GM18520 (cell line): Measurements from ENCODE around the gene FXYD6.
"Not testable (repeated sequence)": the region's sequence is repeated elsewhere in the genome, so short reads cannot be mapped to it uniquely, and the experiment has no call there.

Source experiments
- ATAC-seq: cut with Tn5 transposase; IDR thresholded peaks from one replicate; pipeline ENCODE4 v1.9.1; 2021; ENCODE audit not compliant: unreplicated experiment

Gene FXYD6

DNA sequence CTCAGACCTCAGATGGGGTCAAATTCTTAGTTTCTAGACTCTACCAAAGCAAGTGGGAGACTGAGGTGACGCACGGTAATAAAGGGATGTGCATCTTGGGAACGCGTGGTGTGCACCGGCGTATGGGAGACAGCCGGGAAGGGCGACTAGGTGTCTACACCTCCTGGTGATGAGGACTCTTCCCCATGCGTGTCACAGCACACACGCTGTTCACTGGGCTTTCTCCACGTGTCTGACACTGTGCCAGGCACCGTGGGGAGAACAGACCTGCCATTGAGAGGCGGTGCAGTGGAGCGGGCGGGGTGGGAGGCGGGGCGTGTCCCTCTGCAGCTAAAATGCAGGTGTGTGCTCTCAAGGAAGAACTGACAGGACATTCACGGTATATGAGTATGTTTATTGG lies 5.3 kb downstream of the FXYD6 start:
- ATAC-seq: no peak

DNA sequence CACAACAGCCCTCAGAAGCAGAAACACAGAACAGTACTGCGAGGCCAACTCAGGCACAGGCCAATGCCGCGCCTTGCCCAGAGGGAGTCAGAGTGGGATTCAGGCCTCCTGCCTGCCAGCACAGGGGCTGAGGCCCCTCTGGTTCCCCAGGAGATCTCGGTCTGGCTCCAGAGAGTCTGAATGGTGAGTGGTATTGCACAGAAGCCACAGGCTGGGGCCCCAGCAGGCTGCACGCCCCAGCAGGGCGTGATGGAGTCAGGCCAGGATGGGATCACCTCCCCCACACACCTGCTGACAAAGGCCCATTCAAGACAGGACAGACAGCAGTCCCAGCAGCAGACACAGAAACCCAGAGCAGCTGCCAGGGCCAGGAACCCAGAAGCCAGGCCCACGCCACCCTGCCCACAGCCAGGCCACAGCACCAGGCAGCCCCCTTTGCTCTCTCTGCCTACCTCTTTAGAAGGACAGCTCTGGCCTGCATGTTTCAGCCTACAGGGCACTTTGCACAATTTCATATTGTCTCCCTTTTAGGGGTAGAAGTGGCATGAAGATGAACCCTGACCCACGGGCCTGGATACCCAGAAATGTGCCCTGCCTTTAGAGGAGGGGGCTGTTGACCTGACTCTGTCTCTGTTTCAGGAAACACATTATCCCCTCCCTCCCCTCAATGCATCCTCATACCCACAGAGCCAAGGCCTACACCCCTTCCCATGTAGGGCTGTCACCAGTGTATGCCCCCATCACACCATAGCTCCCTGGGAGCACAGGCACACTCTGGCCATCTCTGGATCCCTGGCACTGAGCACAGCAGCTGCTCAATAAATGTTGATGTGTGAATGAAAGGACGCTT lies 6.1 kb downstream of the FXYD6 start:
- ATAC-seq: no peak

DNA sequence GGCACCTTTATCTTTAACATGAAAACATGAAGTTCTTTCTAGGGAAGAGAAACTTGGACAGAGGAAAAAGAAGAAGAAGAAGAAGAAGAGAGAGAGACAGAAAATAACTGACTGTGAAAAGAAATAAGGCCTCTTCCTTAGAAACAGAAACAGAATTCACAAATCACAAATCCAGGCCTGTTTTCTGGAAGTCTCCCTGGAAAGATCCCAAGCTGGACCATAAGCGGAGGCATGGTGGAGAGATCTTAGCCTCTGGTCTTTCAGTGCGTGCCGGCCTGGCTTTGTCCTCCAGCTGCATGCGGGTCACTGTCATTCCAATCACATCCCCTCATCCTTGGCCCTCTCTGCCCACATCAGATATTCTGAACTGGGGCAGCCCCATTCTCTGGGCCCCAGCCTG lies 6.9 kb downstream of the FXYD6 start:
- no peak for ATAC-seq

DNA sequence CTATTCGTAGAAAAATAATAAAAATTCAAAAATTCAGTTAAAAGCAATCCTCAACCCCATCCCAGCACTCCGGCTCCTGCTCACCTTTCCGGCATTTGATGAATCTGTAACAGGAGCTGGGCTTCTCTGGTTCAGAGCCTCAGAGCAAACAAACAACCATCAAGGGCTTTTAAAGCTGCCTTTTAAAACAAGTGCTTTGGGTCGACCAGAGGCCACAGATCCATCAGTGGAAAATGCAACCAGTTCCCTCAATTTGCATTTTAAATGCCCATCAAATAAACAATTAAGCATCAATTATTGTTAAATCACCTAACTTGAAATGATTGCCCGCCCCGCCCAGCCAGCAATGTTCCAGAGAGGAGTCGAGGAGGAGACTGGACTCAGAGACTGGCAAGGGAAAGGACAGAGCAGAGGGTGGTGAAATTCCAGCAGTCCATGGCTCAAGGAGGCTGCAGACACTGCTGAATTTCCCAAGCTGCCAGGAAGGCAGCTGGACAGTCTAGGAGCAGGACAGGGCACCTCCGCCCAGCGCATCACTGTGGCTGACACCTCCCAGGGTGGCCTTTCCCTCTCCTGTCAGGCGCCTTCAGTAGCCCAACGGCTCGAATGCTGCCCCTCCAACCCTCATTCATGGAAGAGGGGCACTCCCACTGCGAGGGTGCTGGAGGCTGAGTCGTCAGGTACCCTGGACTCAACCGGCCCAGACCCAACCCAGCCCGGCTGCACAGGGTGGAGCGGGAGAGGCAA lies 7.5 kb downstream of the FXYD6 start:
- no peak for ATAC-seq

DNA sequence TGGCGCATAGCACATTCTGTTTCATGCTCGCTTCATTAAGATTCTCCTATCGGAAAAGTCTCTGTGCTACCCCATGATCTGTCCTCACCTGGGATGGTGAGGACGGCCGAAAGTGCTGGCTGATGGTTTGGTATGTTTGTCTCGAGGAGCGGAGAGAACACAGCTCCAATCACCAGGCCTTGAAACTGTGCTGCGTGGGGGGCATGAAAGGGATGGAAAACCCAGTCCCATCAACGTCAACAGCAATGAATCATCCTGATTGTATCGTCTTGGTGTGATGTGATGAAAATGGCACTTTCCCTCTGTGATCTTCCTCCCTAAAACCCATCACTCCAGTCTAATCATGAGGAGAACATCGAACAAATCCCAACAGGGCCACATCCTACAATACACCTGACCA lies 8.4 kb downstream of the FXYD6 start:
- ATAC-seq: no peak

DNA sequence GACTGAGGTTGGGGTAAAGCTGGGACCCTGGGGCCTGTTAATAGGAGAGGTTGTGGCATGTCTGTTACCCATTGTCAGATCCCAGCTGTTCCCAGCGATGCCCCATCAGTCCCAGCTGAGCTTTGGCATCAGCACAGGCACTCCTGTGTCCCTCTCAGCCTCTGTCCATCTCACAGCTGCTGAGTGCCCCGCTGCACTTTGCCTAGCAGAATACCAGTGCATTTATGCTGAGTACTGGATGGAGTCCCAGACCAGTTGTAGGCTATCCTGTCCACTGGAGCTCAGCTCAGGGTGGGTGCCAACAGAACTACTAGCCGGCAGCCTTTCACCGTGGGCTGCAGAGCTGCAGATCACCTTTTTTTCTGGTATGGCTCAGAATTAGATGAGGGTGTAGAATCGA lies 9.9 kb downstream of the FXYD6 start:
- no peak for ATAC-seq

DNA sequence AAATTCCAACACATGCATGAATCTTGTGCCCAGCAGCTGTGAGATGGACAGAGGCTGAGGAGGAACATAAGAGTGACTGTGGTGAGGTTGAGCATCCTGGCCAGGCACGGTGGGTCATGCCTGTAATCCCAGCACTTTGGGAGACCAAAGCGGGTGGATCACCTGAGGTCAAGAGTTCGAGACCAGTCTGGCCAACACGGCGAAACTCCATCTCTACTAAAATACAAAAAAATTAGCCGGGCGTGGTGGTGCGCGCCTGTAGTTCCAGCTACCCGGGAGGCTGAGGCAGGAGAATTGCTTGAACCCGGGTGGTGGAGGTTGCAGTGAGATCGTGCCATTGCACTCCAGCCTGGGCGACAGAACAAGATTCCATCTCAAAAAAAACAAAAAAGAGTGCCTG lies 10.9 kb downstream of the FXYD6 start:
- ATAC-seq: not testable (repeated sequence)

DNA sequence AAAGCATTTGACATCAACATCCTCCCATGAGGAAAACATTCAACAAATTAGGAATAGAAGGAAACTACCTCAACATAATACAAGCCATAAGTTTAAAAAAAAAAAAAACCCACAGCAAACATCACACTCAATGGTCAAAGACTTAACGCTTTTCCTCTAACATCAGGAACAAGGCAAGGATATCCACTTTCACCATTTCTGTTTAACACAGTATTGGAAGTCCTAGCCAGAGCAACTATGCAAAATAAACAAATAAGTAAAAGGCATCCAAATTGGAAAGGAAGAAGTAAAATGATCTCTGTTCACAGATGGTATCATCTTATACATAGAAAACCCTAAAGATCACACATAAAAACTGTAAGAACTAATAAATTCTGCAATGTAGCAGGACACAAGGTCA lies 13.1 kb downstream of the FXYD6 start:
- ATAC-seq: no peak

DNA sequence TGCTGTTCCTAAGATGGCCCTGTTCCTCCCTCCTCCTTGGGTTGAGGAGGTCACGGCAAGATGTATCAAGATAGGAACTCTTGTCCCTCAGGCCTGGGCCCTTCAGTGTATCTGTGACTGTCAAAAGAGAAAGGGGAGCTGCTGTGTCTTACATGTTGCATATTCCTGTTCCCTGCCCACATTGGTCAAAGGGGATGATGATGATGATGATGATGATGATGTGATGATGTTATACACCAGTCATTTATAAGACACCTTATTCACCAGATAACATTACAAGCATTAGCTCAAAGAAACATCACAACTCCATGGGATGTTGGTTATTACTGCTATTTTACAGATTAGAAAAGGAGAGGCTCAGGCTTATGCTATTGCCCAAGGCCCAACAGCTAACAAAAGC lies 13.7 kb downstream of the FXYD6 start:
- no peak for ATAC-seq

DNA sequence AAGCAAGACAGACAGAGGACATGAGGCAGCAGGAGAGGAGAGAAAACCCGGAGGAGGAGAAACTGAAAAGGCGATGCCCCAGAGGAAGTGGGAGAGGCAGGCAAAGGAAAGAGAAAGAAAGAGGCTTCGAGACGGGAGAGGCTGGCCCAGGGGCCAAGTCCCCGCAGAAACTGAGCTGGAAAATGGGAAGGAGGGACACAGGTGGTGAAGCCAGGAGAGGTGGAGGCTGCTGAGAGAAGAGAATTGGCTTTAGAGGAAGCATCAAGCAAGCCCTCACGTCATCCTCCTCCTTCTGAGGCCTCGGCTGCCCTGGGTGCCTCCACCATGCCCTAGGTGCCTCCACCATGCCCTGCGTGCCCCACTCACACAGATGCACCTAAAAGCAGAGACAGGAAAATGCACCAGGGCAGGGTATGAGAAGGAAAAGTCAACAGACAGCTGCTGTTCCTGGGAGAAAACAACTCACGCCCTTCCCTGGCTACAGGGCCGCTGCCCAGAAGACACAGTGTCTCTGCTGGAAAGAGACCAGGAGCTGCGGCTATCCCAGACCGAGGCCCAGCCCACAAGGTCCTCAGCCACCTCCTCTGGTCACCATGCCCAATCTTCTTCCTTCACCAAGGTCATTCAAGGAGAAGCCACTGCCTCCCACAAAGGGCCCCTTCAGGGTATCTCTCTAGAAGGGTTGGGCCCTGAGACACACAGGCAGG lies 14.3 kb downstream of the FXYD6 start:
- ATAC-seq: no peak

DNA sequence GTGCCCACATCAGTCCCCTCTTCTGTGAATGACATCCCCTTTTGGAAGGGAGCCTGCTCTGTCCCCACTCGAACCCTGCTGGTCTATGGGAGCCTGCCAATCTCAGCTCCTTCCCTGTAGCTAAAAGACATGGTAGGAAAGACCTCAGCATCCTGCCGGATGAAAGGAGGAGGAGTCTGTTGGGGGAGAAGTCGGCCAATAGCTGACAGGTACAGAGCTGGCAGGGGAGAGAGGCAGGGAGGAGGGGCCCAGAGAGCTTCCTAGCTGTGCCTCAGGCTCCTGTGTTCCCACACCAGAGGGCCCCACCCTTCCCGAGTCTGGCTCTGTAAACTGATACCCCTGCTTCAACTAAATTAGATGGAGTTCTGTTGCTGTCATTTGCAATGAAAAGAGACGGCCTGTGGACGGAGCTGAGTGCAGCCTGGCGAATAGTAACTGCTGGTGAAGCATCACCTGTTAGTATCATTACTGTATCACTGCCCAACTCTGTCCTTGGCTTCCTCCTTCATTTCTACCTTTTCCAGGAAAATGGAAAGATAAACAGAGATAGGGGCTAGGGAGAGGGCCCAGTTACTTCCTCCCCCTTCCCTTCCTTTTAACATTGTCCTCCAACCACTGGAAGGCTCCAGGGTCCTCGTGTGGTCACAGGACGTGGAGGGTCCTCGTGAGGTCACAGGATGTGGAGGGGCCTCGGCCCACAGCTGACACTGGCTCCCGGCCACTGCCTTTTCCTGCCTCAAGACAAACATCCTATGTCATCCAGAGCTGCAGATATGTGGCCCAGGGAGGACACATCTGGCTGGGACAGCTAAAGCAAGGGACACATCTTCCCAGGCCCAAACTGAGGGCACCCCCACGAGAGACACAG lies 15.1 kb downstream of the FXYD6 start:
- ATAC-seq: no peak

DNA sequence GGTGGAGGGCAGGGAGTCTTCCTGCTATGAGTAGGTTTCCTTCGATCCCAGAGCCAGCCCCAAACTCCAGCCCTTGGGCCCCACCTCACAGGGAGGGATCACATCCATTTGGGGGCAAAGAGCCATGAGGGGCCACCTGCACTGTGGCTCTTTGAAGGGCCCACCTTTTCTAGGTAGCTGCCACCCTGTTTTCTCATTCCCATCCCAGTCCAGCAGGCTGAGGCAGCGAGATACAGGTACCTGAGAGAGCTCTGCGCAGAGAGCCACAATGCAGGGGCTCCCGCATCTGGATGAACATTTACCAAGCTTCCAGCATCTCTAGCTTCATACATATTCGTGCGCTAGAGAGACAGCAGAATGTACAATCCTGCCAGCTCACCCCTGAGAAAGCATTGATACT lies 16.3 kb downstream of the FXYD6 start:
- ATAC-seq: no peak

DNA sequence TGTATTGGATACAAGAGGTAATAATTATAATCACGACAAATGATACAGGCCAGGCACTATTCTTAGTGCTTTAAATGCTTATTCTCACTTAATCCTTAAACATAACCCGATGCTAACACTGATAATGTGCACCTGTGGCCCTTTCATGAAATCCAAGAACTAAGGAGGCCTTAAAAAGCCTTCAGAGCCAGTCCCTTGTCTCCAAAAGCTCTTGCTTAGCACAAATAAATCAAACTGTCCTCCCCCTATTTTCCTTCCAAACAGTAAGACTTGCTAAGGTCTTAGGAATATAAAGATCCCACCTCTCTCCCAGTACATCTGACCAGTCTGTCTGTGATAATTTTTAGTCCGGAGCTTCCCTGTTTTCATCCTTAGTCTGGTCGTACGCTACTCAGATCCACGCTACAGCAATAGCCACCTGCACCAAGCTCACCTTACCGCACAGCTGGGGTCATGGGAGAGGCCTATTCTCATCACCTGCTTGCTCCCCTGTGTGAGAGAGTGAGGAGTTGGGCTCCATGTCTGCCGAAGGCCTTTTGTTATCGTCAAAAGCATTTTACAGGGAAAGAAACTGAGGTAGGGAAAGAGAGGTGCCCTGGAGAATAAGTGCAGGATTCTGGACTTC lies 16.9 kb downstream of the FXYD6 start:
- ATAC-seq: no peak

DNA sequence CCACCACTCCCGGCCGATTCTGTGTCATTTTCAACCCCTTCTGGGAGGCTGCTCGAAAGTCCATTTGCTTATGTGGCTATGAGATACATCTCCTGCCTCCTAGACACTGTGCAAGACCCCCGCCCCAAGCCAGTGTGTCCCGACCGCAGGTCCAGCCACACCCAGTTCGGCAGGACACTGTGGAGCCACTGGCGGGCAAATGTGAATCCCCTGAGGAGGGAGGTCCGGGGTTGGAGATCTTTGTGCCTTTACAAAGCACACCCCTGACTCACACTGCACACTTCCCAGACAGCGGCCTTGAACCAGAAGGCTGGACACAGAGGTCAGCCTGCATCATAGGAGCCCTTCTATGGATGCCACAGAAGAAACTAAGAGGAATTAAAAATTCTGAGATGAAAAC lies 17.4 kb downstream of the FXYD6 start:
- ATAC-seq: no peak

DNA sequence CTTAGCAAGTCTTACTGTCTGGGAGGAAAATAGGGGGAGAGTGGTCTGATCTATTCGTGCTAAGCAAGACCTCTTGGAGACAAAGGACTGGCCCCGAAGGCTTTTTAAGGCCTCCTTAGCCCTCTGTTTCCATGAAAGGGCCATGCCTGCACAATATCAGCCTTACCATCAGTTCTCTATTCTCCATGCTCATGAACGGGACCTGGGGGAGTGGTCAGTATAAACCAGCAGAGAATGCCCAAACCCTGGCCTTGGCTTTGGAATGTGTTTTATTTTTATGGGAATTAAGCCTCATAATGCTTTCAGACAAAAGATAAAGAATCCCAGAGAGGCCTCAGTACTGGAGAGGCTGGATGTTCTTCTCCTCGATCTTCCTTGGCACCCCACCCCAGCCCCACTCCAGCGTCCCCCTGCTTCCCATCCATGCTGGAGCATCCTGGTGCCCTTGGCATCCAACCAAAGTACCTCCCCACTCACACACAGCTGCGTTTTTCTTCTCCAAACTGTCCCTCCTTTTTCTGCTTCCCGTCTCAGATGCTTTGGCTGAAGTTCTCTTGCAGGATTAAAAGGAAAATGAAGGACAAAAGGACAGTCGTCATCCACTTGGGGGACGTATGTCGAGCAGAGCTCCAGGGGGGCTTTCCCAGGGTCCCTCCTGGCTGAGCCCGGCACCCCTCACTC lies 18.6 kb downstream of the FXYD6 start:
- ATAC-seq: no peak

DNA sequence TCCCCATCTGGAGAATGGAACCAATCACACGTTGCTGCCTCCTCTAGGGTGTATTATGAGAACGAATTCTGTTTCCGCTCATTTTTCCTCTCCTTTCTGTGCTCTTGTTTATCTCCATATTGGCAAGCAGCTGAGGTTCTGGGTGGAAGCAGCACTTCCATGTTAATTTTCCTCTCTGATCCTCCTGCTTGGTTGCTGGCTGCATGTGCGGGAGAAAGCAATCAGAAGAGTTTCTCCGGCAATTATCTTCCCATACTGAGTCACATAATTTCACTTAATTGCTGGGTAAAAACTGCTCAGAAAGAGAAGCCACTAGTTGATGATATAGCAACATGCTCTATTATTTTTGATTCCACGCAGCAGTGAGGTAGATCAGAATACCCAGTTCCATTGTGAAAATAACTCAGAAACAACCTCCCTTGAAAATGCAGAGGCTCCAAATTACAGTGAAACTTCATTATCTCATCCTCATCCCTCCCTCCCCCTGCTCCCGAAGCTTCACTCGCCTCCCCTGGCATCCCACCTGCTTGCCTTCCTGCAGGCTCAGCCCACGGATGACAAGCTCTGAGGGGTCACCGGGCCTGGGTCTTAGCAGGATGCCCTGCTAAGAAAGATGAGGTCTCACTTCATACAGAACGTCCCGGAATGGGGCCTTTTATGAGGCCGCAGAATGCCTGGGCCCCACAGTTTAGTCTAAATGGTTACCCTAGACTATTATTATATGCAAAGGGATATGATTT lies 20.4 kb downstream of the FXYD6 start:
- ATAC-seq: no peak

DNA sequence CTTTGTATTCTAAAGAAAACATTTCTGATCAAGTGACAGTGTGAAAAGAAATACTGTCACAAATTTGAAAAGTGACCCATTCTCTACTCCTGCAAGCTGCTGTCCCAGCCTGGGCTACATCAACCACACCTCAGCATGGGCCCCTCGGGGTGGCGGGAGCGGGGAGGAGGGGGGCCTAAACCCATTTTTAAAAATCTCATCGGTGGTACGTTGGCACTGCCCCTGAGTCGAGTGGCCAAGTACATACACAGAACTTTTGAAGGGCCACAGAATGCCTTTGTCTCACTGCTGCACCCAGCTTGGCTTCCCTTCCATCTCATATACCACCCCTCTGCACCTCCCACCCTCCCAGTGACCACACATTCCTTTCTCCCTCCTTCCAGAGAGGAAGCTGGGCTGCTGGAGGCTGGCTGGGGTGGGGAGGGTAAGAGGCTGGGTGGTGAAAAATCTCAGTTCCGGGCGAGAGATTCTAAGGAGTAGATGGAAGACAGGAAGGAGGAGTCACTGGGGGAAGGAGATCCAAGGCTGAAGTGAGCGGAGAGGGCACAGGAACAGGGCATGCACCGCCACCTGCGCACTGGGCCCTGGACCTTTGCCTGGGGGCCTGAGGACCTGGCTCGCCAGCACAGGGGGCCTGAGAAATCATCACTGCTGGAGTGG lies 21.1 kb downstream of the FXYD6 start:
- ATAC-seq: no peak

DNA sequence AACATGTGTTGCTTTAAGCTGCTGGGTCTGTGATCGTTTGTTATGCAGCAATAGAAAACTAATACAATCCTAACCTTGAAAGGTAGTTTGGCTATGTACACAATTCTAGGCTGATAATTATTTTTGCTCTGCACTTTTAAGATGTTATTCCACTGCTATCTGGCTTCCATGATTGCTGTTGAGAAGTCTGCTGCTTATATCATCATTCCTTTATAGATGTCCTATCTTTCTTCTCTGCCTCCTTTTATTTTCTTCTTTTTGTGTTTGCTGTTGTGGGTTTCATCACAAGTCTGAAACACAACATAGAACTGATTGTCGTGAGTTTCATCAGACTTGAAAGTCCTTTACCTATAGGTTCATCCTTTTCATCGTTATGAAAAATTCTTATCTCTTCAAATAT lies 24.1 kb downstream of the FXYD6 start:
- no peak for ATAC-seq

DNA sequence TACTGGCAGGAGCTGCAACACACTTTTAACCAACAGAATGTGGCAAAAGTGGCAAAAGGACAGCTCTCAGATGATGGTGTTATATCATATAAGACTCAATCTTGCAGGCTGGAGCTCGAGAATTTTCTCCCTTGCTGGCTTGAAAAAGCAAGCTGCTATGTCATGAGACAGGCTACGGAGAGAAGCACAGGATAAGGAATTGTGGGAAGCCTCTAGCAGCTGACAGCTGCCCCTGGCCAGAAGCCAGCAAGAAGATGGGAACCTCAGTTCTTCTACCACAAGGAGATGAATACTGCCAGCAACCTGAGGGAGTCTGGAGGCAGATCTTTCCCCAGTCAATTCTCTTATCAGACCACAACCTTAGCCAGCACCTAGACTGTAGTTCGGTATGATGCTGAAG lies 24.6 kb downstream of the FXYD6 start:
- no peak for ATAC-seq
